ENCODE results near the gene ACOT7.
A peak's percentile ranks its signal among the peaks of the same experiment; 100 is the strongest.
"Not testable (repeated sequence)": the region's sequence is repeated elsewhere in the genome, so short reads cannot be mapped to it uniquely, and the experiment has no call there.

ACOT7 gene

DNA sequence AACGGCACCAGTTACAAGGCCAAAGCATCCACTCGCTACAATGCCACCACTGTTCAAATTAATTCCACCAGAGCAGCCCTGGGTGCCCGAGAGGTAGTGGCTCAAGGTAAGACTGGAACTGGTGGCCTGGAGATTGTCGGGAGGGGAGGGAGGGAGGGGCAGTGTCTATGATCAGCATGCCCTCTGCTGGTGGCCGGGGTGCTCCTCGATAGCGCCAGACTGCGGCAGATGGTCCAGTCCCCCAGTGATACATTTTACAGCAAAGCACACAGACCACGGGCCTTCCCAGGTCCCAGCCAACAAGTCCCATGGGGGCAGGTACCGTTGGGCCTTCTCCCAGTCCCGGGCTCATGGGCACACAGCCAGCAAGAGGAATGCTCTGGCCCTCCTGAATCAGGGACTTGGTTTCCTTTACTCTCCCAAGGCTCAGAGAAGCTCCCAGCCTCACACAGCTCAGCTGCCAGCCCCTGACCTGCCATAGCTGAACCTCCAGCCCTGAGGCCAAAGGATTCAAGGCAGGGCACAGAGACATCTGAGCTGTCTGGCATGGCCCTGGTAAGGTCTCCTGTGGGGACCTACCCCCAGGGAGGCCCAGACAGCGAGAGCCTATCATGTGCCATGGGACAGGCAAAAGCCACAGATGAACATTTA, 15.3 kb downstream of the ACOT7 start:
- H3K4me2 ChIP-seq: no peak overlapping the region
- H4K20me1 ChIP-seq (ENCODE audit: insufficient read depth): no peaks in the 10 kb centered on the region
- H3K4me3 ChIP-seq (IDR thresholded peaks at IDR 0.05; ENCODE audit: insufficient read depth, low read depth, low read length): no peak overlapping the region
- H2AFZ ChIP-seq (ENCODE audit: low read depth): no peak overlapping the region
- no peak overlapping the region for H3K27ac ChIP-seq
- H3K4me1 ChIP-seq (ENCODE audit: low read depth, poor library complexity, severe bottlenecking): peaks cover 11% of the 10 kb centered on the region
- H3K36me3 ChIP-seq (ENCODE audit: insufficient read depth): no peaks in the 10 kb centered on the region
- H3K9ac ChIP-seq: no peak overlapping the region
- H3K79me2 ChIP-seq (ENCODE audit: insufficient read depth, low read depth): peaks cover 40% of the 10 kb centered on the region
- no peaks in the 10 kb centered on the region for H3K27me3 ChIP-seq (ENCODE audit: insufficient read depth, low read depth)
- TF ChIP-seq, protein P1, sequence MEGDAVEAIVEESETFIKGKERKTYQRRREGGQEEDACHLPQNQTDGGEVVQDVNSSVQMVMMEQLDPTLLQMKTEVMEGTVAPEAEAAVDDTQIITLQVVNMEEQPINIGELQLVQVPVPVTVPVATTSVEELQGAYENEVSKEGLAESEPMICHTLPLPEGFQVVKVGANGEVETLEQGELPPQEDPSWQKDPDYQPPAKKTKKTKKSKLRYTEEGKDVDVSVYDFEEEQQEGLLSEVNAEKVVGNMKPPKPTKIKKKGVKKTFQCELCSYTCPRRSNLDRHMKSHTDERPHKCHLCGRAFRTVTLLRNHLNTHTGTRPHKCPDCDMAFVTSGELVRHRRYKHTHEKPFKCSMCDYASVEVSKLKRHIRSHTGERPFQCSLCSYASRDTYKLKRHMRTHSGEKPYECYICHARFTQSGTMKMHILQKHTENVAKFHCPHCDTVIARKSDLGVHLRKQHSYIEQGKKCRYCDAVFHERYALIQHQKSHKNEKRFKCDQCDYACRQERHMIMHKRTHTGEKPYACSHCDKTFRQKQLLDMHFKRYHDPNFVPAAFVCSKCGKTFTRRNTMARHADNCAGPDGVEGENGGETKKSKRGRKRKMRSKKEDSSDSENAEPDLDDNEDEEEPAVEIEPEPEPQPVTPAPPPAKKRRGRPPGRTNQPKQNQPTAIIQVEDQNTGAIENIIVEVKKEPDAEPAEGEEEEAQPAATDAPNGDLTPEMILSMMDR (conservative IDR thresholded peaks at IDR 0.05; ENCODE audit: low read depth, low read length): no peak

DNA sequence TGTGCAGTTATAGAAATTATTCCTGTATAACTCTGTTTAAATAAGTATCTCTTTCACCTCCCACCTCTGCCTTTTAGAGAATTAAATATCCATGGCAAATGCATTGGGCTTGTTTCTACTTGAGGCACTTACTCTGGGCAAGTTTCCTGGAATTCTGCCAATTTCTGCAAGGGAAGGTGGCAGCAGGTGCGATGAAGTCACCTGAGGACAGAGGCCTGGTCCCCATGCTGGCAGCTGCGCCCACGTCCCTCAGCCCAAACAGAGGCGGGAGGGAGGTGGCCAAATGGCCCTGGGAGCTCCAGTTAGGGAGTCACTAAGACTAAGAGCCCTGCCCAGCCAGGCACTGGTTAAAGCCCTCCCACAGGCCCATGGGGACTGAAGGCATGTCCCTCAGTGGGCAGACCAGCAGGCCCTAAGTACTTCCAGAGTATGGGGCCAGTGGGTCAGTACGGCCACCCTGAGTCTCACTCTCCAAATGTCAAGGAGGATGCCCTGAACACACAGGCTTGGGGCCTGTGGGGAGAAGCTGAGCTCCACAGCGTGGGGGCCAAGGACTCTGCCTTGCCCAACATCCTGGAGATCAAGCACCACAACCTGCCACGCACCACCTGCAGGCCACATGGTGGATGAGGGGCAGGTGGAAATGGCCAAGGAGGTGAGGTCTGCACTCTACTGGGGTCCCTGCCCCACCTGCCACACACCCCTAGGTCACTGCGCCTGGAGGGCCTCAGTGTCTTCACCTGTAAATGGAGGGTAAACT, 19.4 kb downstream of the ACOT7 start:
- no peak overlapping the region for H3K9ac ChIP-seq
- H3K27ac ChIP-seq: no peak overlapping the region
- no peak overlapping the region for H2AFZ ChIP-seq (ENCODE audit: low read depth)
- TF ChIP-seq, protein P1 (conservative IDR thresholded peaks at IDR 0.05; ENCODE audit: low read depth, low read length): no peak
- H3K4me2 ChIP-seq: peak overlapping the region; percentile 34; the same call in 1 of the 2 replicates
- H3K4me1 ChIP-seq (ENCODE audit: low read depth, poor library complexity, severe bottlenecking): peaks cover 31% of the 10 kb centered on the region
- peaks cover 26% of the 10 kb centered on the region for H3K79me2 ChIP-seq (ENCODE audit: insufficient read depth, low read depth)
- H3K4me3 ChIP-seq (IDR thresholded peaks at IDR 0.05; ENCODE audit: insufficient read depth, low read depth, low read length): no peak overlapping the region
- no peaks in the 10 kb centered on the region for H3K36me3 ChIP-seq (ENCODE audit: insufficient read depth)
- H3K27me3 ChIP-seq (ENCODE audit: insufficient read depth, low read depth): no peaks in the 10 kb centered on the region
- H4K20me1 ChIP-seq (ENCODE audit: insufficient read depth): peaks cover 3% of the 10 kb centered on the region; the same call in 1 of the 2 replicates

DNA sequence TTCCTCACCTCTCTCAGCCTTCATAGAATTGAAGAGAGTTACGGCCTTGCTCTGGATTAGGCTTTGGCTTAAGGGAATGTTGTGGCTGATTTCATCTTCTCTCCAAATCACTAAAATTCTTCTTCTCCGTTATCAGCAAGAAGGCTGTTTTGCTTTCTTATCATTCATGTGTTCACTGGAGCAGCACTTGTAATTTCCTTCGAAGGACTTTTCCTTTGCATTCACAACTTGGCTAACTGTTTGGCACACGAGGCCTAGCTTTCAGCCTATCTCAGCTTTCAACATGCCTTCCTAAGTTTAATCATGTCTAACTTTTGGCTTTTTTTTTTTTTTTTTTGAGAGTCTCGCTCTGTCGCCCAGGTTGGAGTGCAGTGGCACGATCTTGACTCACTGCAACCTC, 21.3 kb downstream of the ACOT7 start:
- peaks cover 24% of the 10 kb centered on the region for H3K79me2 ChIP-seq (ENCODE audit: insufficient read depth, low read depth)
- not testable (repeated sequence) for H3K9ac ChIP-seq, H3K4me2 ChIP-seq

GRCh38 chr1:6370006-6370405, 23.6 kb downstream of the ACOT7 start:
- TF ChIP-seq, protein P1 (conservative IDR thresholded peaks at IDR 0.05; ENCODE audit: low read depth, low read length): no peak
- Histone ChIP-seq H3K4me1 (ENCODE audit: low read depth, poor library complexity, severe bottlenecking) (peaks cover 39% of the 10 kb centered on the region), H3K27ac (no peak overlapping the region), H3K9ac (no peak overlapping the region), H3K36me3 (ENCODE audit: insufficient read depth) (no peaks in the 10 kb centered on the region), H2AFZ (ENCODE audit: low read depth) (no peak overlapping the region), H3K4me2 (no peak overlapping the region), H3K27me3 (ENCODE audit: insufficient read depth, low read depth) (no peaks in the 10 kb centered on the region), H4K20me1 (ENCODE audit: insufficient read depth) (peaks cover 3% of the 10 kb centered on the region; the same call in 1 of the 2 replicates), H3K79me2 (ENCODE audit: insufficient read depth, low read depth) (peaks cover 19% of the 10 kb centered on the region), H3K4me3 (IDR thresholded peaks at IDR 0.05; ENCODE audit: insufficient read depth, low read depth, low read length) (no peak overlapping the region)

More for the DNA sequence above, 21.3 kb downstream of the ACOT7 start:
- not testable (repeated sequence) for H3K36me3 ChIP-seq (ENCODE audit: insufficient read depth); H3K27me3 ChIP-seq (ENCODE audit: insufficient read depth, low read depth); H4K20me1 ChIP-seq (ENCODE audit: insufficient read depth); H3K27ac ChIP-seq; H3K4me3 ChIP-seq (IDR thresholded peaks at IDR 0.05; ENCODE audit: insufficient read depth, low read depth, low read length); H2AFZ ChIP-seq (ENCODE audit: low read depth)
- peaks cover 39% of the 10 kb centered on the region for H3K4me1 ChIP-seq (ENCODE audit: low read depth, poor library complexity, severe bottlenecking)
